Fibroblast of peridontal ligament (primary cell): ENCODE results near the gene ZNF774.
"Not testable (repeated sequence)": the region's sequence is repeated elsewhere in the genome, so short reads cannot be mapped to it uniquely, and the experiment has no call there.

ENCODE experiments used
- DNase-seq: peaks from one replicate; pipeline ENCODE4 v3.0.0-alpha.2; 2010; ENCODE audit errors: extremely low read depth

ZNF774 gene

DNA sequence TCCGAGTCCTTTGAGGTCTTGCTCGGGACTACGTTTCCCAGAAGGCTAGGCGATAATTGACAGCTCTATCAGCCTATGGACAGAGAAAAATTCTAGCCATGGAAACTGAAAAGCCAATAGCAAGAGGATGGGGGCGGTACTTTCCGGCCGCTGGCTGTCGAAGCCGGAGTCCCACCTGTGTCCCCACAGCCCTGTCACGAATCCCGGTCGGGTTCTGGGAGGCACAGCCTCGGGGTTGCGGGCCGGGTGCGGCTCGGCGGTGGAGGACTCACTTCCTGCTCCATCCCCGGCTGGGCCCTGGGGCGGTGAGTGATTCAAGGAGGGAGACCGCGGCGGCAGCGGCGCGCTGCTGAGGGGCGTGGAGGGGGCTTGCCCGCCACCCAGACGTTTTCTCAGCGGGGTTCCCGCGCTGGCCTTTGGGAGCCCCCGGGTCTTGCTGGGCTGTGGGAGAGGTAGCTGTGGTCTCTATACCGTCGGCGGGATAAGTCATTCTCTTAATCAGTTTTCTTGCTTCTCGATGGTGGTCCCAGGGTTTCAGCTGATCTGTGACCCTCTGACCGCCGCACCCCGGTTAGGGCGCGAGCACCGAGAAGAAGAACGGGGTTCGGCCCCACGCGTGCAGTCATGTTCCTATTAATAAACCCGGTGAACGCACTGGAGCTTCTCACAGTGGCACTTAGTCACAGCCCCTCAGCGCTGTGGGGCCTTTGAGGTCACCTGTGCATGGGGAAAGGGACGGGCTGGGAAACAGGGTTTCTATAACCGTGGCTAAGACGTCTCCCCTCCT is at the start of gene ZNF774:
TSS of gene ZNF774 (plus strand) at position 178 of the 787 bp plus-strand sequence. CDS start 2,377 bp downstream, outside the sequence.
- peak; percentile 98 for DNase-seq

DNA sequence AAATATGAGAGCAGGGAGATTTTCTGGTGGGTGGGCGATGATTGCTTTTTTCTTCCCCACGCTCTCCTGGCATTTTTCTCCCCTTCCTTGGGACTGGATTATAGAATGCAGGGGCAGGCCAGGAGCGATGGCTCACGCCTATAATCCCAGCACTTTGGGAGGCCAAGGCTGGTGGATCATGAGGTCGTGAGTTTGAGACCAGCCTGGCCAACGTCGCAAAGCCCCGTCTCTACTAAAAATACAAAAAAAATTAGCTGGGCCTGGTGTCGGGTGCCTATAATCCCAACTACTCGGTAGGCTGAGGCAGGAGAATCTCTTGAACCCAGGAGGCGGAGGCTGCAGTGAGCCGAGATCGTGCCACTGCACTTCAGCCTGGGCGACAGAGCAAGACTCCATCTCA is 46.7 kb upstream of the ZNF774 start:
- DNase-seq: not testable (repeated sequence)

DNA sequence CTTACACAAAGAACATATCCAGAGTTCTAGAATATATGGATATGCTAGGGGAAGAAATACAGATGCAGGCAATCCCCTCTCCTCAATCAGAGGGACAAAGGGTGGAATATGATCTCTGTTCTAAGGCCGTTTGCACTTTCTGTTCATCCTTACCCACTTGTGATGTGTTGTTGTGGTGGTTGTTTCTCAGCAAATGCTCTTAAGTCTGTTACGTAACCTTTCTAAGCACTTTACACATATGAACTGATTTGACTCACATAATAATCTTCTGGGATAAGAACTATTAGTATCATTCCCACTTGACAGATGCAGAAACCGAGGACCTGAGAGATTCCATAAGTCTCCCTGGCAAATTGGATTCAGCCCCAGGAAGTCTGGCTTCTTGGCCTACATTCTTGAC is 46.2 kb upstream of the ZNF774 start:
- DNase-seq: peak; percentile 17

DNA sequence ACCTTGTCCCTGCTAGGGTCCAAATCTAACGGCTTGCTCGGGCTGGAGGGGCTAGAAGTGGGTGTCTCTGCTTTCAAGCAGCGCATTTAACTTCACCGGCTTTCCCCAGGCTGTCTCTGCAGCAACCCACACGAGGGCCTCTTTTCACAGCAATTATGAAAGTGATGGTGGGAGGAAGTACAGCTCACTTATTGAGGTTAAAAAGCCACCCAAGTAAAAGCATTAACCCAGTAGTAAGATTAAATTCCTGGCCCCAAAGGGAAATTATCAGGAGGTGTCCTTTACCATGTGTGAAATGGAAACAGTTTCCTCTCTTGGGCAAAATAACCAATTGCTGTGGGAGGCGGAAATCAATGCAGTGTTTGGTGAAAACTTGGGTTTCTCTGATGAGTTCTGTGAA is 45.5 kb upstream of the ZNF774 start:
- DNase-seq: peak; percentile 23

DNA sequence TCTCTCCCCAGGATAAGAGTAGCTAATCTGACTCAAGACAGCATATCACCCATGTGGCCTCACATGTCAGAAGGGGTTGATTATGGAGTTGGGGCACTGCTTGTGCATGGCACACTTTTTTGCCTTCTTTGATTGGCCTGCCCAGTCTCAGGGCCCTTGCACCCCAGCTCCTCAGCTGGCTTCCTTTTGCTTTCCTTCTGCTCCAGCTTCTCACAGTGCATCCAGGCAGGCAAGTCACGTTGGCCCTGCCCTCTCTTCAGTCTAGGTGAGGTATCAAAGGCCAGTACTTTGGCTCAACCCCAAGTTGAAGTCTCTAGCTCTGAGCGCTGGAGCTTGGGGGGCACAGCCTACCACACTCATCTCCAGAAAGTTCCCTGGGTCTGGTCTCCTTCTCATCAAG is 44.4 kb upstream of the ZNF774 start:
- no peak for DNase-seq

DNA sequence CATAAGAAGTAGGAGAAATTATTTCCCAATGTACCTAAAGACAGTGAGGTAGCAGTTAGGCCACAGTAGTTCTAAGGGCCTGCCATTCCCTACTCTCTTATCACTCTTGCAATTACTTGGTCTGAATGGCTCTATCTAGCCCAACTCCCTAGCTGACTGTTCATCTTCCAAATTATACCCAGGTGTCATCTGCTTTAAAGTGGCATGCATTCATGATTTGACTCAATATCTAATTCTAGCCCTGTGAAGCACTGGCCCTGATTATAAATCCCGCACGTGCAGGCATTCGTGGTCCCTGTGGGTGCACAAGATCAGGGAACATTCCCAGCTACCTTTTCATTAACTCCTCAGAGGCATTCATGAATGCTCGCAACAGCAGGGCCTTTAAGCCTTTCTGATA is 43.1 kb upstream of the ZNF774 start:
- DNase-seq: no peak

DNA sequence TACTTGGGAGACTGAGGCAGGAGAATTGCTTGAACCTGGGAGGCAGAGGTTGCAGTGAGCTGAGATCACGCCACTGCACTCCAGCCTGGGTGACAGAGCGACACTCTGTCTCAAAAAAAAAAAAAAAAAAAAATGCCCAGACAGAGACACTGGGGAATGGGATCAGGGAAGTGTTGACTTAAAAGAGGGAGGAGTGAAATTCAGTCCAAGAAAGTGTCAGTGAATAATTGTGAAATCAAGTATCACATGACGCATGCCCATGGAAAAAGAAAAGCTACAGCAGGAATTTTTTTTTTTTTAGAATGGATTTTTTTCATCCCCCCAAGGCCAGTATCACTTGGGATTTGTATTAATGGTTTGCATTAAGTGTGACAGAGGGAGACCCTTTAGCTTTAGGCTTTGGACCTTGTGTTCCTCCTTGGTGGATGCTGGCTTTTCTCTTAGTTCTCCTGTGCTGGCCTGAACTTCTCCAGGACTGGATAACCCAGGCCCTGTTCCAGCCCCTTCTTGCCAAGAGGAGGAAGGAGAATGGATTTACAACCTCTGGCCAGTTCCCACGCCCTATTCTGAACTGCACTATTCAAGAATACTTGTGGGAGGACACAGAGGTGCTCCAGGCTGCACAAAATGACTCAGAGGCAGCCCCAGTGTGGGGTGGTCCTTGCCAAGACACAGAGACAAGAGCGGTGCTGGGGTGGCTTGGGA is 36.7 kb upstream of the ZNF774 start:
- DNase-seq: peak; percentile 75

DNA sequence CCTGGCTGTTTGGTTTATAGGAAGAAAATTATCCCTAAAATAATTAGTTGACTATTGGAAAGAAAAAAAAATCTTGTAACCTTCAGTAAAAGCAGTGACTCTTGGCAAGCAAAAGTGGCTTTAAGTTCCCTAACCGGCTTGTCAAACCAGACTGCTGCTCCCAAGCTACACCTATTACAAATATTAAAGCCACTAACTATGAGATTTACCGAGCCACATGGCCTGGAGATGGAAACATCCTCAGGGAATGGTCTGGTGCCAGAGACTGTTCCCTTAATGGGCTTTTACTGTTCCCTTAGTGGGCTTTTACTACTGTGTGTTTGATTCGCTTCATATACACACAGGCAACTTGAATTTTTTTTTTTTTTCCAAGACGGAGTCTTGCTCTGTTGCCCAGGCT is 35.9 kb upstream of the ZNF774 start:
- no peak for DNase-seq

DNA sequence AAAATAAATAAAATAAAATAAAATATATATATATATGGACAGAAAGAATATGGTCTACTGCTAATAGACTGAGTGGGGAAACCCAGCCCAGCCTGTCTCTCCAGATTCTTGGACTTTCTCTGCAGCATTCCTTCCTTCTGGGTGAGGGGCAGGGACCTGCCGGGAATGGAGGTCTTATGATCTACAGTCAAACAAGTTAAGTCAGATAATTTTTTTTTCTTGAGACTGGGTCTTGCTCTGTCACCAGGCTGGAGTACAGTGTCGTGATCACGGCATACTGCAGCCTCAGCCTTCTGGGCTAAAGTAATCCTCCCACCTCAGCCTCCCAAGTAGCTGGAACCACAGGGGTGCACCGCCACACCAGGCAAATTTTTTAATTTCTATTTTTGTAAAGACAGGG is 33.5 kb upstream of the ZNF774 start:
- DNase-seq: no peak

DNA sequence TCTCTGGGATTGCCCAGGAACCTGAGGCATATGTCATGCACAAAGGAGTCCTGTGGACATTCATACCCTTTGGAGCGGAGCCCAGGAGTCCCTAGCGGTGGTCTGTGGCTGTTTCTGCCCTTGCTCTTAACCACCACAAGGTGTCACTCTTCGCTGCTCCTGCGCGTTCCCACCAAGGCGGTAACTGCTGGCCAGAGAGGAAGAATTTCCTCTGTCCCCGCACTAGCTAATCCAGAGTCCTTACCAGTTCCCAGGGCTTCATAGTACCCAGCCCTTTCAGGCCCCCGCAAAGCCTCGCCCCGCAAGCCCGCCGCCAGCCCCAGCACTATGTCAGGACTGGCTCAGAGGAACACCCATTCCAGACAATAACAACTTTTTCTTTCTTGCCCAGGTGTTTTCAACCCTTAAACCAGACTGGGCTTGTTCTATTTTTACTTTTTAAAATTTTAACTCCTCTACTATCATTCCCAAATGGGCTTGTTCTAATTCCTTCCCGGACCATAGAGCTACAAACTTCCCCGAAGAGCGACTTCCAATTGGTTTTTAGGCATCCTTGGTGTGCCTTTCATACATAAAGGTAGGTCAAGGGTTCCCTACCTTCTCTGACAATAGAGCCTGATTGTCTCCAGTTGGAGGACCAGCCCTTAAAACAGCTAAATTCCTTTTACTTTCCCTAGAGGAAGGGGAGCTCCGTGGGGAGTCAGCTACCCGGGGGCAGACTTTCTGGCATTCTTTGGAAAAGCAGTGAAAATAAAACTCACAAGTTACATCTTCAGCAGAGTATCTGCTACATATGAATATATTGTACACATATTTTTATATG is 31.8 kb upstream of the ZNF774 start:
- DNase-seq: peak; percentile 91

DNA sequence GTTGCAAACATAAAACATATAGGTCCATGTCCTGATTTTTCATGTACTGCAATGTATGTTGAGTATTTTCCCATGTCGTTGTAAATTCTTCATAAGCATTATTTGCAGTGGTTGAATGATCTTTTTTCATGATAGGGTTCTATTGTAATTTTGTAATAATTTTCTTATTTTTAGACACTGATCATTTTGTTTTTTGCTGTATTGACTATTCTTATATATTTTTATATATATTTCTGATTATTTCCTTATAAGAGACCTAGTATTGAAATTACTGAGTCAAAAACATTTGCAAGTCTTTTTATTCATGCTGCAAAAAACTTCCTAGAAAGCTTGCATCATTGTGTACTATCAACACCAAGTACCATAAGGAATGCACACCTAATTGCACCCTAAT is 31.2 kb upstream of the ZNF774 start:
- no peak for DNase-seq

DNA sequence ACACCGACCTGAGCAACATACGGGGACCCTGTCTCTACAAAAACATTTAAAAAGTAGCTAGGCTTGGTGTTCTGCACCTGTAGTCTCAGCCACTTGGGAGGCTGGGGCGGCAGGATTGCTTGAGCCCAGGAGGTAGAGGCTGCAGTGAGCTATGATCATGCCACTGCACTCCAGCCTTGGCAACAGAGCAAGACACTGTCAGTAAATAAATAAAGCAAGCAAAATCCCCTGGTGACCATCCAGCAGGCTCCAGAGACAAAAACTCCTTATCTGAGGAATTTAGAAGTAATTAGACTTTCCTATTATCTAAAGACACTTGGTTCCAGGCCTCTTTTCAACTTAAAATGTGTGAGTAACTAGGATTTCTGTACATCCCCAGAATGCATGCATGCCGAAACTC is 29.5 kb upstream of the ZNF774 start:
- DNase-seq: no peak

DNA sequence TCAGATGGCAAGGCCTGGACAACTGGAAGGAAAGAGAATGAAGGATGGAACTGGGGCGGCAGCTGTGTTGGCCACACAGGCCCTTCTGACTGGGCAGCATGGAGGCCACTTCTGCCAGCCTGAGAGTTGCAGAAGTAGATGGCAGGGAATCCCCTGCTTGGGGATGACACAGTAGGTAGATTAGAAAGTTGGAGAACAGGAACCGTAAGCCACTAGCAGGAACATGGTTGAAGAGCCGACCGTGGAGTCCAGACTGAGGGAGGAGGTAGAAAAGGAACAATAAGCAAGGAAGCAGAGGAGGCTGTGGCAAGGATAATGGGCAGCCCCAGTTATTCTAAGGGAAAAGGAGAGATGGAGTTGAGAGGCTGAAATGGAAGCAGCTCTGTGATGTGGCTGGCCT is 26.4 kb upstream of the ZNF774 start:
- DNase-seq: no peak

DNA sequence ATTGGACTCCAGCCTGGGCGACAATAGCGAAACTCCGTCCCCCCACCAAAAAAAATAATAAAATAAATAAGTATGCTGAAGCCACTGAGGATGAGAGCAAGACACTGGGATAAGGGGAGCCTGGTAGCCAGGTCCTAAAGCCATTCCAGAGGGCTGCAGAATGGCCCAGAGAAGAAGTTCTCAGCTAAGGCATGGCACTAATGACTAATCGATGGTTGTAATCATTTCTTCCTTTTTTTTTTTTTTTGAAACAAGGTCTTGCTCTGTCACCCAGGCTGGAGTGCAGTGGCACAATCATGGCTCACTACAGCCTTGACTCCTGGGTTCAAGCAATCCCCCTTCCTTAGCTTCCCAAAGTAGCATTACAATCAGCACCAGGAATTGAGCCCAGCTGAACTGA is 25.6 kb upstream of the ZNF774 start:
- no peak for DNase-seq

DNA sequence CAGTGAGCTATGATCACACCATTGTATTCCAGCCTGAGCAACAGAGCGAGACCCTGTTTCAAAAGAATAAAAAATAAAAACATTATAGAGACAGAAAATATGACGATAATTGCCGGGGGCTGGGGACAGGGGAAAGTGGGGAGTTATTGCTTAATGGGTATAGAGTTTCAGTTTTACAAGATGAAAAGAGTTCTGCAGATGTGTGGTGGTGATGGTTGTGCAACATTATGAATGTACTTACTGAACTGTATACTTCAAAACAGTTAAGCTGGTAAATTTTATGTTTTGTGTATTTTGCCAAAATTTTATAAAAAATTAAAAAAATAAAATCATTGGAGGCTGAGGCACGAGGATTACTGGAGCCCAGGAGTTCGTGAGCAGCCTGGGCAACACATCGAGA is 24.8 kb upstream of the ZNF774 start:
- DNase-seq: peak; percentile 12

DNA sequence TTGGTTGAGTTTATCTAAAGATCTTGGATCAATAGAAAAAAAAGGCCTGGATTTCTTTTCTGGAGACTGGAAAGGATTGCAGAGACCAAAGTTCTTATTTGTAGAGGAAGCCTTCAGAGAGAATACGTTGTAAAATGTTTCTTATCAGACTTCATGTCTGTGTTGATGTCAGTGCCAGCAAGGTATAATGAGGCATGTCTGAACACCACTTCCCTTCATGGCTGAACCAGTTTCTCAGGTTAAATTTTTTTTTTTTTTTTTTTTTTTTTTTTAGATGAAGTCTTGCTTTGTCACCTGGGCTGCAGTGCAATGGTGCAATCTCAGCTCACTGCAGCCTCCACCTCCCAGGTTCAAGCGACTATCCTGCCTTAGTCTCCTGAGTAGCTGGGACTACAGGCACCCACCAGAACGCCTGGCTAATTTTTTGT is 17.8 kb upstream of the ZNF774 start:
- DNase-seq: no peak

DNA sequence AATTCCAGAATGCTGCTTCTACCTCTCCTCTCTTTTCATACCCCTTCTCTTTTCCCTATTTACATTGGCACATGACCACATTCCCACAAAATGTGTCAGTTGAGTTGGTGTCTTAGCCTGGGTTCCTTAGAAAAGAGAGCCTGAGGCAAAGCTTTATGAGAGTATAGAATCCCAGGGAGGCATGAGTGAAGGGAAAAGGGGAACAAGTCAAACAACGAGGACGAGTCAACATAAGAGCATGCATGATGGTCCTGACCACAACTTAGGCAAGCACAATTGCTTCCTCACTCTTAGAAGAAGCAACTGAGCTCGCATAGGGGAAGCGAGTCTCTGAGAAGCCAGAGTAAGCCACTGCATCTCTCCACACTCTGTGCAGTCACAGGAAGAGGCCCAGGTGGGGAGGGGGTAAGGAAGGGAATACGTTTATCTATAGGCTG is 15.4 kb upstream of the ZNF774 start:
- DNase-seq: peak; percentile 52

DNA sequence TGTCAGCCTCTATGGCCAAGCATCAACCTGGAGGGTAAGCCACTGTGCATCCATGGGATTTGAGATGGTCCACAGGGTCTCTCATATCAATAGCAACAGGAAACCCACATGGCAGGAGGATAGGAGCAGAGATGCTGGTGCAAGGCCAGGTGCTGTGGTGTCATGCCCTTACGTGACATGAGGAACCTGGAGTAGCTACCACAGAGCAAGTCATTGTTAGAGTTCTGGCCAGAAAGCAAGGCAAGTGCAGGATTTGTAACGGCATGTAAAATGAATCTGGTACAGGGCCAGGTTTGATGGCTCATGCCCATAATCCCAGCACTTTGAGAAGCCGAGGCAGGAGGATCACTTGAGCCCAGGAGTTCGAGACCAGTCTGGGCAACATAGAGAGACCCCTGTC is 14.8 kb upstream of the ZNF774 start:
- DNase-seq: no peak

DNA sequence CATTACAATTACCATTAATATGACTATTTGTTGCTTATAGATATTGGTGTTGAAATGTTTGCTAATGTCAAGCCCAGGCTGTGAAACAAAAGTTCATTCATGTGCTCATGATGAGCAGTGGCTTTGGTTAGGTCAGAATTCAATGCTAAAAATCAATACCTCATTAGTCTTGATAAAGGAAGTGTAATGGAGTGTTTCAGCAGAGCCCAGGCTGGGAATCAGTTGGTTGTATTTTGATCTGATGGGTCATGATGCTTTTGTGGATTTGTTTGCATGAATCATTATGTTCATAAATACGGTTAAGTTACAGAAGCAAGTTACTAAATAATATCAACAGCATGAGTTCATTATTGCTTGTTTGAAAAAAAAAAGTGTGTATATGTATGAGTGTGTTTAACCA is 13.6 kb upstream of the ZNF774 start:
- no peak for DNase-seq

DNA sequence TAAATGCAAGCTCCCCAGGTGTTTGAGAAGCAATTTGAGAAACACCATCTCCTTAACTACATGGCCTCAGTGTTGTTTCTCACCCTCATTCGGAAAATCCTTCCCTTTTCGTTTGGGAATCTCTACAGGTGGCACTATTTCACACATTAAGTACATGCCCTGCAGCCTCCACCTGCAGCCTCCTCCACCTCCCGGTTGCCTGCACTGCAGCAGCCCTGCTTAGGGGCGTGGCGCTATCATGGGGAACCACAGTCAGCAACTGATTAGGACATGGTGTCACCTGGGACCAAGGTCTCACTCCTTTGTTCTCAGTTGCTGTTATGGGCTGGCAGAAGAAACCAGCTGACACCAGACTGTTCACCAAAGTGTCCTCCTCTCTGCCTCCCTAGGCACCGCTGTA is 11.7 kb upstream of the ZNF774 start:
- DNase-seq: no peak

DNA sequence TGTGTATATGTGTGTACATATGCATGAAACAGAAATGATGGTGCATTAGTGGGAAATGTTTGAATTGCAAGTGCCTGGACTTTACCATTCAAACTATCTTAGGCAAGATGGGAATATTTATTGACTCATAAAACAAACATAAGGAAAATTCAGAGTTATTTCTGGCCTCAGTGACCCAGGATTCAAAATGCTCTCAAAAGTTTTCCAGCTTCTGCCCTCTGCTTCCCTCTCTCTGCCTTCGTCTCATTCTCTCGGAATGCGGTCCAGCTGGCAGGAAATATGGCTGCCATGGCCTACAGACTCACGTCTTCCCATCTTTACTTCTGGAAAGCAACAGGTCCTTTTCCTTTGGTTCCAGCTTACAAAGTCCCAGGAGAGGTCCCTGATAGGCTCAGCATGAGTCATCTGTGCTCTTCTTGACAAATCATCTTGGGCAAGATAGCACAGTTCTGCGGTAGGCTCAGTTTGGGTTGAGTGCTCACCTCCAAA is 8.7 kb upstream of the ZNF774 start:
- DNase-seq: peak; percentile 59

DNA sequence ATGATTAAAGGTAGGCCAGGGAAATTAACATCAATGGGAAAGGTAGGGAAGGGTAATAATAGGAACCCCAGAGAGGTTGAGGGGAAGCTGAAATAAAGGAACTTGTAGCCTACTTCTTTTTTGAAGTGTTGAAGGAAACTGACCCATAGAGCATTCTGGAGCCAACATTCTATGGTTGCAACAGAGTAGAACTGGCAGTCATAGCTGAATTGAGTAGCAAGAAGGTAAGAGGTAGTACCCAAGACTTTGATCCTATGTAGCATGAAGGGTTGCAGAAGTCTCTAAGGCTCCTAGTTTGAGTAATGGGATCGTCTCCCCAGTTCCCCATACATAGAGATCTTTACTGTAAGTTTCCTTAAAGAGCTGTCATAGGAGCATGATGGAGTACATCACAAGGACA is 7.4 kb upstream of the ZNF774 start:
- no peak for DNase-seq
